Transverse colon (tissue), 4 donors: ENCODE data around the gene SLC35F3. TPM values are rescaled to one million over a fixed set of nuclear protein-coding genes. Genes with fewer than 3 reads are reported as not detected.

Source experiments
- DNase-seq: peaks from one replicate; pipeline ENCODE4 v3.0.0-alpha.2; 2019
- H3K27ac ChIP-seq, 4 donors: fragments of 200-600 bp; sonication (generic); 2 replicates each; pipeline ENCODE4 v1.5.1; 2016 to 2018; ENCODE audit warnings: inconsistent platforms in 4 of 4
- H3K27me3 ChIP-seq: fragments of 200-600 bp; sonication (generic); 2 replicates; pipeline ENCODE4 v1.5.1; 2017; ENCODE audit warnings: inconsistent platforms
- H3K36me3 ChIP-seq, 4 donors: fragments of 200-600 bp; sonication (generic); 2 replicates each; pipeline ENCODE4 v1.5.1; 2017 to 2019; ENCODE audit warnings: inconsistent platforms in 4 of 4
- H3K4me1 ChIP-seq, 4 donors: fragments of 200-600 bp; sonication (generic); 2 replicates each; pipeline ENCODE4 v1.5.1; 2017 to 2020; ENCODE audit warnings: inconsistent platforms in 4 of 4
- H3K4me3 ChIP-seq, 4 donors: fragments of 200-600 bp; sonication (generic); 1 replicate in 1 of 4; 2 replicates in 3 of 4; pipeline versions ENCODE4 v1.5.1 to v1.6.1; 2017 to 2019; ENCODE audit warnings: inconsistent platforms in 4 of 4
- H3K9me3 ChIP-seq, 2 donors: fragments of 200-600 bp; sonication (generic); 2 replicates each; pipeline ENCODE4 v1.5.1; 2017 to 2019; ENCODE audit warnings: inconsistent platforms in 2 of 2
- EP300 ChIP-seq: sonication (generic); formaldehyde crosslinking; IDR thresholded peaks from one replicate; pipeline ENCODE4 v1.6.1; 2017; ENCODE audit warnings: antibody characterized with exemption, low read depth
- POLR2A ChIP-seq: fragments of 450-650 bp; IDR thresholded peaks from one replicate; pipeline ENCODE4 v1.6.1; 2016; ENCODE audit warnings: antibody characterized with exemption, mild to moderate bottlenecking, moderate library complexity
- POLR2AphosphoS5 ChIP-seq, 3 donors: sonication (generic); formaldehyde crosslinking; IDR thresholded peaks; one replicate each; pipeline ENCODE4 v1.6.1; 2016; ENCODE audit warnings: antibody characterized with exemption in 3 of 3
- whole genome bisulfite sequencing, 2 donors: methylation state at CpG; one replicate each; pipeline ENCODE4 v1.1.5; 2018; ENCODE audit warnings: low coverage in 1 of 2; 5-methylcytosine and 5-hydroxymethylcytosine counted together
- in situ Hi-C, 4 donors: fragments of 200-750 bp; cut with MboI; loops; one replicate each; pipeline versions ENCODE4 v1.15.0 to v1.15.1; 2017; ENCODE audit warnings: low sequenced_read_pairs in 3 of 4, low pct_ligation_motif_present in 1 of 4, low pct_unique_long_range_greater_than_20kb in 1 of 4
- intact Hi-C: fragments of 100-400 bp; cut with DNase I; formaldehyde crosslinking; loops from one replicate; pipeline ENCODE4 v1.15.1; 2023; ENCODE audit warnings: low total_unique reads
- total RNA-seq, 4 donors: library from RNA; depleted of rRNA; stranded (reverse); fragments of >200 nt; gene quantifications; one replicate each; pipeline ENCODE4 v1.1.0, GENCODE V29; 2016
- TF ChIP-seq, protein P1 (sequence below), 5 experiments: fragments of 200-600 bp in 3 of 5; fragments of 450-650 bp in 2 of 5; sonication (generic) in 3 of 5; IDR thresholded peaks; 1 replicate in 2 of 5; 2 replicates in 3 of 5; pipeline ENCODE4 v1.5.1; 2016 to 2017; ENCODE audit warnings: antibody characterized with exemption in 5 of 5, inconsistent platforms in 3 of 5, mild to moderate bottlenecking in 2 of 5, moderate library complexity in 1 of 5

Gene SLC35F3
- total RNA-seq, 4 donors from 2014 or later, result not detected

GRCh38 chr1:234316937-234317336, 412.5 kb downstream of the SLC35F3 start:
- no peak overlapping the region for H3K4me3 ChIP-seq
- no peak for DNase-seq
- intact Hi-C loops, result loop anchor here (10.0 kb wide), 1 partner anchor 202 kb away; no protein-coding TSS in a partner anchor
- H3K36me3 ChIP-seq, result no peaks in the 10 kb centered on the region
- TF ChIP-seq EP300, result no peak
- TF ChIP-seq, protein P1, sequence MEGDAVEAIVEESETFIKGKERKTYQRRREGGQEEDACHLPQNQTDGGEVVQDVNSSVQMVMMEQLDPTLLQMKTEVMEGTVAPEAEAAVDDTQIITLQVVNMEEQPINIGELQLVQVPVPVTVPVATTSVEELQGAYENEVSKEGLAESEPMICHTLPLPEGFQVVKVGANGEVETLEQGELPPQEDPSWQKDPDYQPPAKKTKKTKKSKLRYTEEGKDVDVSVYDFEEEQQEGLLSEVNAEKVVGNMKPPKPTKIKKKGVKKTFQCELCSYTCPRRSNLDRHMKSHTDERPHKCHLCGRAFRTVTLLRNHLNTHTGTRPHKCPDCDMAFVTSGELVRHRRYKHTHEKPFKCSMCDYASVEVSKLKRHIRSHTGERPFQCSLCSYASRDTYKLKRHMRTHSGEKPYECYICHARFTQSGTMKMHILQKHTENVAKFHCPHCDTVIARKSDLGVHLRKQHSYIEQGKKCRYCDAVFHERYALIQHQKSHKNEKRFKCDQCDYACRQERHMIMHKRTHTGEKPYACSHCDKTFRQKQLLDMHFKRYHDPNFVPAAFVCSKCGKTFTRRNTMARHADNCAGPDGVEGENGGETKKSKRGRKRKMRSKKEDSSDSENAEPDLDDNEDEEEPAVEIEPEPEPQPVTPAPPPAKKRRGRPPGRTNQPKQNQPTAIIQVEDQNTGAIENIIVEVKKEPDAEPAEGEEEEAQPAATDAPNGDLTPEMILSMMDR (IDR thresholded peaks at IDR 0.05), result no peak
- TF ChIP-seq POLR2A, result no peak
- no peak for TF ChIP-seq POLR2AphosphoS5 (IDR thresholded peaks at IDR 0.05)
- H3K27ac ChIP-seq, result no peak overlapping the region
- no peaks in the 10 kb centered on the region for H3K9me3 ChIP-seq
- 60 to 83% methylated on average over 3 to 6 of the region's 6 CpGs for WGBS, 2 donors
- H3K4me1 ChIP-seq, result no peaks in the 10 kb centered on the region
- in situ Hi-C loops, result loop anchor here in 2 of 4 donors (25.0 kb wide), 2 partner anchors 180 to 205 kb away; no protein-coding TSS in a partner anchor
- peaks cover 7% of the 10 kb centered on the region for H3K27me3 ChIP-seq

GRCh38 chr1:234320069-234320468, 415.6 kb downstream of the SLC35F3 start:
- intact Hi-C loops, result no loop called here
- in situ Hi-C loops, result loop anchor here in 2 of 4 donors (25.0 kb wide), 2 partner anchors 183 to 208 kb away; no protein-coding TSS in a partner anchor
- Histone ChIP-seq H3K4me1 (no peaks in the 10 kb centered on the region), H3K4me3 (no peak overlapping the region), H3K9me3 (no peaks in the 10 kb centered on the region), H3K27ac (no peak overlapping the region), H3K27me3 (peaks cover 16% of the 10 kb centered on the region), H3K36me3 (no peaks in the 10 kb centered on the region)
- no peak for DNase-seq
- WGBS, 2 donors, result 81 to 91% methylated on average over 5 of the region's 5 CpGs
- TF ChIP-seq, protein P1 (IDR thresholded peaks at IDR 0.05), result no peak
- TF ChIP-seq EP300 (no peak), POLR2AphosphoS5 (IDR thresholded peaks at IDR 0.05) (no peak), POLR2A (no peak)

DNA sequence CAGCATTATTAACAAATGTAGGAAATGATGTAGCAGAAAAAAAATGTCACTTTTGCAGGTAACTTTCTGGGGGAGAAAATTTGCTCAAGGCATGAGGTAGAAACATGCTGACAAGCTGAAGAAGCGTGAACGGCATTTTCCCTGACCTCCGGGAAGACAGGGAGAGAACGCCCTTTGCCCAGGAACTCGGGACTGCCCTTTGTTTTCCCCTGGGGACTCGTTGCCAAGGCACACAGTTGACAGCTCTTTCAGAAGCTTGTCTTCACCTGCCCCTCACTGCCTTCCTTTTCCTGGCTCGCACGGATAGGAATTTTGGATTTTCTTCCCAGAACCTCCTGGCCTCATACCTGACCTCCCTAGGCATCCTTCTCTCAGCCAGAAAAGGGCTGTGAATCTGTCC, 416.1 kb downstream of the SLC35F3 start:
- intact Hi-C loops, result no loop called here
- in situ Hi-C loops, result loop anchor here in 2 of 4 donors (25.0 kb wide), 2 partner anchors 183 to 208 kb away; no protein-coding TSS in a partner anchor
- no peaks in the 10 kb centered on the region for H3K9me3 ChIP-seq
- H3K27ac ChIP-seq, result no peak overlapping the region
- no peak for DNase-seq
- H3K36me3 ChIP-seq, result no peaks in the 10 kb centered on the region
- no peaks in the 10 kb centered on the region for H3K4me1 ChIP-seq
- WGBS, 2 donors, result 46 to 69% methylated on average over 4 to 8 of the region's 8 CpGs
- TF ChIP-seq, protein P1 (IDR thresholded peaks at IDR 0.05), result no peak
- TF ChIP-seq EP300, result no peak
- TF ChIP-seq POLR2AphosphoS5 (IDR thresholded peaks at IDR 0.05), result no peak
- TF ChIP-seq POLR2A, result no peak
- H3K4me3 ChIP-seq, result no peak overlapping the region
- peaks cover 21% of the 10 kb centered on the region for H3K27me3 ChIP-seq

- in situ Hi-C loops, result loop anchor here in 2 of 4 donors (25.0 kb wide), 2 partner anchors 184 to 209 kb away; no protein-coding TSS in a partner anchor
- Histone ChIP-seq H3K36me3 (no peaks in the 10 kb centered on the region), H3K4me3 (no peak overlapping the region), H3K27ac (no peak overlapping the region), H3K27me3 (peaks cover 28% of the 10 kb centered on the region), H3K9me3 (no peaks in the 10 kb centered on the region), H3K4me1 (no peaks in the 10 kb centered on the region)
- TF ChIP-seq POLR2AphosphoS5 (IDR thresholded peaks at IDR 0.05), result no peak
- intact Hi-C loops, result no loop called here
- no peak for DNase-seq
- 76 to 81% methylated on average over 4 to 6 of the region's 6 CpGs for WGBS, 2 donors
Measured at GRCh38 chr1:234321231-234321630, 416.8 kb downstream of the SLC35F3 start.

DNA sequence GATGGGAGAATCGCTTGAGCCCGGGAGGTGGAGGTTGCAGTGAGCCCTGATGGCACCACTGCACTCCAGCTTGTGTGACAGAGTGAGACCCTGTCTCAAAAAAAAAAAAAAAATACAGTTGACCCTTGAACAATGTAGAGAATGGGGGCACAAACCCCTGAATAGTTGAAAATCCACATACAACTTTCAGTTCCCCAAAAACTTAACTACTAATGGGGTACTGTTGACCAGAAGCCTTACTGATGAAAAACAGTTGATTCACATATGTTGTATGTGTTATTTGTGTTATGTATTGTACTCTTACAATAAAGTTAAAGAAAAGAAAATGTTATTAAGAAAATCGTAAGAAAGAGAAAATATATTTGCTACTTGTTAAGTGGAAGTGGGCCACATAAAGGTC, 417.6 kb downstream of the SLC35F3 start:
- Histone ChIP-seq H3K27me3 (peaks cover 31% of the 10 kb centered on the region), H3K9me3 (no peaks in the 10 kb centered on the region), H3K27ac (no peak overlapping the region), H3K4me1 (peaks cover 0 to 6% (median 0%) of the 10 kb centered on the region in 4 donors), H3K36me3 (no peaks in the 10 kb centered on the region), H3K4me3 (no peak overlapping the region)
- intact Hi-C loops (no loop called here), in situ Hi-C loops (loop anchor here in 2 of 4 donors (25.0 kb wide), 2 partner anchors 185 to 210 kb away; no protein-coding TSS in a partner anchor)
- no peak for DNase-seq
- 75 to 88% methylated on average over 1 to 3 of the region's 3 CpGs for WGBS, 2 donors
- TF ChIP-seq, protein P1 (IDR thresholded peaks at IDR 0.05), result no peak
- TF ChIP-seq POLR2AphosphoS5 (IDR thresholded peaks at IDR 0.05) (no peak), EP300 (no peak), POLR2A (no peak)
